NCI-H2081 treated with DMSO at 0.1 percent for 48 hours (cell line): Measurements from ENCODE around the gene SNX25.

Source experiments
- DNase-seq: peaks from one replicate; lab custom pipeline; 2025; lab: John Stamatoyannopoulos, UW

SNX25 gene

GRCh38 chr4:185269286-185269685 is 59.9 kb downstream of the SNX25 start:
- no peak for DNase-seq

GRCh38 chr4:185270037-185270436 is 60.6 kb downstream of the SNX25 start:
- no peak for DNase-seq

GRCh38 chr4:185270885-185271284 is 61.5 kb downstream of the SNX25 start:
- DNase-seq: no peak

GRCh38 chr4:185272245-185272644 is 62.8 kb downstream of the SNX25 start:
- no peak for DNase-seq

GRCh38 chr4:185275501-185275900 is 66.1 kb downstream of the SNX25 start:
- no peak for DNase-seq

- DNase-seq: no peak
Measured at GRCh38 chr4:185276036-185276435, 66.6 kb downstream of the SNX25 start.

GRCh38 chr4:185278716-185279115 is 69.3 kb downstream of the SNX25 start:
- no peak for DNase-seq

GRCh38 chr4:185280608-185281007 is 71.2 kb downstream of the SNX25 start:
- DNase-seq: peak; percentile 10

GRCh38 chr4:185282968-185283367 is 73.6 kb downstream of the SNX25 start:
- DNase-seq: no peak

- DNase-seq: no peak
Measured at GRCh38 chr4:185283723-185284122, 74.3 kb downstream of the SNX25 start.

GRCh38 chr4:185285632-185286393 is 76.4 kb downstream of the SNX25 start:
- DNase-seq: no peak

- no peak for DNase-seq
Measured at GRCh38 chr4:185286571-185286970, 77.2 kb downstream of the SNX25 start.

- no peak for DNase-seq
Measured at GRCh38 chr4:185287031-185287430, 77.6 kb downstream of the SNX25 start.

GRCh38 chr4:185290018-185290607 is 80.7 kb downstream of the SNX25 start:
- DNase-seq: no peak

GRCh38 chr4:185290656-185291055 is 81.3 kb downstream of the SNX25 start:
- no peak for DNase-seq

- DNase-seq: no peak
Measured at GRCh38 chr4:185293202-185293601, 83.8 kb downstream of the SNX25 start.

GRCh38 chr4:185296665-185297460 is 87.5 kb downstream of the SNX25 start:
- no peak for DNase-seq

- DNase-seq: no peak
Measured at GRCh38 chr4:185298728-185299430, 89.5 kb downstream of the SNX25 start.

GRCh38 chr4:185304541-185304940 is 95.1 kb downstream of the SNX25 start:
- DNase-seq: no peak

- DNase-seq: peak; percentile 0
Measured at GRCh38 chr4:185304944-185305690, 95.7 kb downstream of the SNX25 start.

GRCh38 chr4:185305979-185306442 is 96.6 kb downstream of the SNX25 start:
- peak; percentile 6 for DNase-seq
